ENCODE data around the gene CACNG4.

DNA sequence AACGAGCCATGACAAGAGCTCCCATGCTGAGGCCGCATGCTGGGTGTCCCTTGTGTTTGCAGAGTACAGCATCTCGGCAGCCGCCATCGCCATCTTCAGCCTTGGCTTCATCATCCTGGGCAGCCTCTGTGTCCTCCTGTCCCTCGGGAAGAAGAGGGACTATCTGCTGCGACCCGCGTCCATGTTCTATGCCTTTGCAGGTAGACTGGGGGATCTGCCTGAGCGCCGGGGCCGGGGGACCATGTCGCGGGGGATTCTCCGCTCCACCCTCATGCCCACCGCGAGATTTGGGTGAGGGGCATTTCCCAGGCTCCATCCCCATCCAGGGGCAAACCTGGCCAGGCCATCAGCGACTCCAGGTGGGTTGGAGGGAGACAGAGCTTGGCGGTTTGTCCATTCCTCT, 90.5 kb downstream of the CACNG4 start:
- no peak for TF ChIP-seq EZH2 (IDR thresholded peaks at IDR 0.05; ENCODE audit: borderline replicate concordance, low read depth, low read length, severe bottlenecking)
- TF ChIP-seq, protein P1, sequence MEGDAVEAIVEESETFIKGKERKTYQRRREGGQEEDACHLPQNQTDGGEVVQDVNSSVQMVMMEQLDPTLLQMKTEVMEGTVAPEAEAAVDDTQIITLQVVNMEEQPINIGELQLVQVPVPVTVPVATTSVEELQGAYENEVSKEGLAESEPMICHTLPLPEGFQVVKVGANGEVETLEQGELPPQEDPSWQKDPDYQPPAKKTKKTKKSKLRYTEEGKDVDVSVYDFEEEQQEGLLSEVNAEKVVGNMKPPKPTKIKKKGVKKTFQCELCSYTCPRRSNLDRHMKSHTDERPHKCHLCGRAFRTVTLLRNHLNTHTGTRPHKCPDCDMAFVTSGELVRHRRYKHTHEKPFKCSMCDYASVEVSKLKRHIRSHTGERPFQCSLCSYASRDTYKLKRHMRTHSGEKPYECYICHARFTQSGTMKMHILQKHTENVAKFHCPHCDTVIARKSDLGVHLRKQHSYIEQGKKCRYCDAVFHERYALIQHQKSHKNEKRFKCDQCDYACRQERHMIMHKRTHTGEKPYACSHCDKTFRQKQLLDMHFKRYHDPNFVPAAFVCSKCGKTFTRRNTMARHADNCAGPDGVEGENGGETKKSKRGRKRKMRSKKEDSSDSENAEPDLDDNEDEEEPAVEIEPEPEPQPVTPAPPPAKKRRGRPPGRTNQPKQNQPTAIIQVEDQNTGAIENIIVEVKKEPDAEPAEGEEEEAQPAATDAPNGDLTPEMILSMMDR (IDR thresholded peaks at IDR 0.05; ENCODE audit: borderline replicate concordance, extremely low read depth, low read length, poor library complexity, severe bottlenecking): no peak

All from DND-41 (cell line).